Muscle of leg (tissue), 11 donors: ENCODE measurements around the gene FADS2. TPM values are rescaled to one million over a fixed set of nuclear protein-coding genes. Genes with fewer than 3 reads are reported as not detected.
A peak's percentile ranks its signal among the peaks of the same experiment; 100 is the strongest.

Experiments
- DNase-seq: peaks from one replicate; pipeline ENCODE4 v3.0.0; 2013
- H3K27ac ChIP-seq: one replicate; pipeline ENCODE4 v1.5.1; 2013; ENCODE audit warnings: mild to moderate bottlenecking, low read length, control low read depth
- H3K27me3 ChIP-seq: one replicate; pipeline ENCODE4 v1.6.1; 2013; ENCODE audit warnings: low read length; ENCODE audit not compliant: control insufficient read depth, insufficient read depth
- H3K36me3 ChIP-seq: one replicate; pipeline ENCODE4 v1.6.1; 2013; ENCODE audit warnings: low read length; ENCODE audit not compliant: control insufficient read depth, insufficient read depth
- H3K4me1 ChIP-seq: one replicate; pipeline ENCODE4 v1.6.1; 2013; ENCODE audit warnings: low read length; ENCODE audit not compliant: control insufficient read depth, insufficient read depth
- H3K4me3 ChIP-seq: one replicate; pipeline ENCODE4 v1.5.1; 2013; ENCODE audit warnings: low read length, control low read depth
- H3K9me3 ChIP-seq: replicated peaks from 2 replicates; pipeline ENCODE4 v1.6.1; 2013; ENCODE audit warnings: low read depth, low read length; ENCODE audit not compliant: control insufficient read depth
- WGBS: methylation state at CpG from one replicate; pipeline ENCODE4 v1.1.5; 2013; ENCODE audit warnings: missing lambda C conversion rate; ENCODE audit not compliant: insufficient coverage; 5-methylcytosine and 5-hydroxymethylcytosine counted together
- polyA plus RNA-seq, 8 donors: library from polyadenylated mRNA; unstranded; fragments of 120-200 nt; gene quantifications; one replicate each; pipeline versions ENCODE4 v1.2.1 to v1.2.3, GENCODE V29; 2013; ENCODE audit warnings: inconsistent platforms in 1 of 8, low replicate concordance in 1 of 8; ENCODE audit not compliant: insufficient read length in 8 of 8, insufficient read depth in 1 of 8
- total RNA-seq: library from RNA; stranded (reverse); fragments of 120-200 nt; gene quantifications from one replicate; pipeline ENCODE4 v1.2.4, GENCODE V29; 2013

FADS2 gene
- total and polyA plus RNA-seq, 9 donors, result 46.1 to 130 (median 91.4) TPM

DNA sequence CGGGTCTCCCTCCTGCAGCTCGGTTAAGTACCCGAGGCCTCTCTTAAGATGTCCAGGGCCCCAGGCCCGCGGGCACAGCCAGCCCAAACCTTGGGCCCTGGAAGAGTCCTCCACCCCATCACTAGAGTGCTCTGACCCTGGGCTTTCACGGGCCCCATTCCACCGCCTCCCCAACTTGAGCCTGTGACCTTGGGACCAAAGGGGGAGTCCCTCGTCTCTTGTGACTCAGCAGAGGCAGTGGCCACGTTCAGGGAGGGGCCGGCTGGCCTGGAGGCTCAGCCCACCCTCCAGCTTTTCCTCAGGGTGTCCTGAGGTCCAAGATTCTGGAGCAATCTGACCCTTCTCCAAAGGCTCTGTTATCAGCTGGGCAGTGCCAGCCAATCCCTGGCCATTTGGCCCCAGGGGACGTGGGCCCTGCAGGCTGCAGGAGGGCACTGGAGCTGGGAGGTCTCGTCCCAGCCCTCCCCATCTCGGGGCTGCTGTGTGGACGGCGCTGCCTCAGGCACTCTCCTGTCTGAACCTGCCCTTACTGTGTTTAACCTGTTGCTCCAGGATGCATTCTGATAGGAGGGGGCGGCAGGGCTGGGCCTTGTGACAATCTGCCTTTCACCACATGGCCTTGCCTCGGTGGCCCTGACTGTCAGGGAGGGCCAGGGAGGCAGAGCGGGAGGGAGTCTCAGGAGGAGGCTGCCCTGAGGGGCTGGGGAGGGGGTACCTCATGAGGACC is 38.3 kb downstream of the FADS2 start:
- no peak overlapping the region for H3K27ac ChIP-seq
- H3K27me3 ChIP-seq, result no peaks in the 10 kb centered on the region
- 81% methylated on average over 18 of the region's 18 CpGs for WGBS
- H3K4me1 ChIP-seq, result peaks cover 12% of the 10 kb centered on the region
- DNase-seq, result no peak
- H3K9me3 ChIP-seq, result no peaks in the 10 kb centered on the region
- peaks cover 41% of the 10 kb centered on the region for H3K36me3 ChIP-seq
- no peak overlapping the region for H3K4me3 ChIP-seq

- 92% methylated on average over 2 of the region's 6 CpGs for WGBS
- no peaks in the 10 kb centered on the region for H3K27me3 ChIP-seq
- H3K4me3 ChIP-seq, result no peak overlapping the region
- no peak overlapping the region for H3K27ac ChIP-seq
- H3K36me3 ChIP-seq, result peaks cover 35% of the 10 kb centered on the region
- no peaks in the 10 kb centered on the region for H3K9me3 ChIP-seq
- H3K4me1 ChIP-seq, result peaks cover 17% of the 10 kb centered on the region
- DNase-seq, result no peak
These were observed 38.9 kb downstream of the FADS2 start for GRCh38 chr11:61866958-61867343.

DNA sequence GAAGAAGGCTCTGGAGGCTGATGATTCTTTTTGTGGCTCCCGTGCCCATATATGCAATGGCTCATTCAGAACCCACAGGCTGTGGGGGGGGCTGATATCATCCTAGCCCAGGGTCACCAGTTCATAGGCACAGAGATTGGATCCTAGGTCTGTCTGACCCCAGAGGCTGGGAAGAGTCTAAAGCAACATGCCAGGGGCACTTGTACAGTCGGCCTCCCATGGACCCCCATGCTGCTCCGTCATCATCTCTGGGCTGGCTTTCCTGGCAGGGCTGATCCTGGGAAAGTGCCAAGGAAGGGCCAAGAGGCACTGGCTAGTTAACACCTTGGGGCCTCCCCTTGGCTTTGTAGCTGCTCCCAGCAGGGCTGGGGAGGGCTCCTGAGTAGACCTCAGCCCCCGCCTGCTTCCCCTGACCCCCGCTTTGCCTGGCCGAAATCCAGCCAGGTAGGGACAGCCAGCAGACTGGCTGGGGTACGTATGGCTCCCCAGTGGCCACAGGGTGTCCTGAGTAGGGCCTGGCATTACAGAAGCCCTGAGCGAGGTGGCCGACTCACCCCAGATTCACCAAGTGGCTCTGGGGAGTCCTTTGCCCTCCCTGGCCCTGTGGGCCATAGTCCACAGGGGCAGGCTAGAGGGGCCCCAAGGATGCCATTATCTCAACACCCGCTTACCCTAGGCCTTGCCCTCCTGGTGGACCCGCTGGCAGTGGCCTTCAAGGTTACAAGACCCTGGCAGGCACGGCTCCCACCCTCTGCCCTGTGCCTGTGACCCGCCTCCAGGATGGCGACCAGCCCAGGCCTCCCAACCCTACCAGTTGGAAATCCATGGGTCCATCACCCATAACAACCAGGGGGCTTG is 40.7 kb downstream of the FADS2 start:
- Histone ChIP-seq H3K4me3 (no peak overlapping the region), H3K27me3 (no peaks in the 10 kb centered on the region), H3K27ac (no peak overlapping the region), H3K9me3 (no peaks in the 10 kb centered on the region), H3K4me1 (peaks cover 23% of the 10 kb centered on the region), H3K36me3 (peaks cover 19% of the 10 kb centered on the region)
- WGBS, result 77% methylated on average over 10 of the region's 14 CpGs
- no peak for DNase-seq

DNA sequence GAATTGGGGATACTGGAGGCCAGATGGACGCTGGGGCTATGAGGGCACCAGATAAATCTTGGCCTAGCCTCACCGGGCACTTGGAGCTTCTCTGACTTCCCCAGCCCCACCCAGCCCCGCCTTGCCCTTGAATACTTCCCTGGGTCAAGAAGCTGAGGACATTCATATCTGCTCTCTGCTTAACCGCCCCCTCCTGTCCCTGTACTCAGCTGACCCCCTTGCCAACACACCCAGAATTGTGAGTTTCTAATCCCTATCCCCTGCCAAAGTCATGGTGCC is 41.3 kb downstream of the FADS2 start:
- no peaks in the 10 kb centered on the region for H3K9me3 ChIP-seq
- 69% methylated on average over 3 of the region's 4 CpGs for WGBS
- no peaks in the 10 kb centered on the region for H3K27me3 ChIP-seq
- H3K27ac ChIP-seq, result no peak overlapping the region
- no peak overlapping the region for H3K4me3 ChIP-seq
- DNase-seq, result no peak
- H3K36me3 ChIP-seq, result peaks cover 15% of the 10 kb centered on the region
- peaks cover 29% of the 10 kb centered on the region for H3K4me1 ChIP-seq

- Histone ChIP-seq H3K27me3 (no peaks in the 10 kb centered on the region), H3K4me3 (no peak overlapping the region), H3K36me3 (peaks cover 13% of the 10 kb centered on the region), H3K9me3 (no peaks in the 10 kb centered on the region), H3K4me1 (peaks cover 34% of the 10 kb centered on the region), H3K27ac (no peak overlapping the region)
- 66% methylated on average over 17 of the region's 21 CpGs for WGBS
- no peak for DNase-seq
These were observed 41.8 kb downstream of the FADS2 start for GRCh38 chr11:61869708-61870451.

DNA sequence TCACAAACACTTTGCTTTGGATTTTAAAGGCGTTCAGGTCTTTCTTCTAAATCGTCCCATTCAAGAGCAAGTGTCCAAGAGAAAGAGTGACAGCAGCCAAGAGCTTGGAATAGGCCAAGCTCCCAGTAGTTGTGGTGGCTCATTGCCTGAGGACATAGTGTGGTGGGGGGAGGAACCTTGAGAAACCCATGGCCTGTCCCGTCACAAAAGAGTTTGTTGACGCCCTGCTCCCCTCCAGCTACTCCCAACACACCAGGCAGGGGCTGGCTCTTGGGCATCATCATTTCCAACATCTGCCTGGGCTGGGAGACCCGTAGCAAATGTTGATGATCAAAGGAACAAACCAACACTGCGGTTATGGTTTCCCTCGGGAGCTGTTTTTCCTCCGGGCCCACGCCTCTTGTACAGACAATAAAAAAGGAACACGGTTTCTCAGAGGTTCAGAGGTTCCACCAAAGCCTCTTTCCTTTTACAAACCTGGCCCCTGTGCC is 42.5 kb downstream of the FADS2 start:
- no peaks in the 10 kb centered on the region for H3K27me3 ChIP-seq
- no peak overlapping the region for H3K4me3 ChIP-seq
- H3K27ac ChIP-seq, result peak overlapping the region; percentile 43
- H3K4me1 ChIP-seq, result peaks cover 39% of the 10 kb centered on the region
- 0% methylated on average over 2 of the region's 10 CpGs for WGBS
- peak; percentile 71 for DNase-seq
- peaks cover 8% of the 10 kb centered on the region for H3K36me3 ChIP-seq
- H3K9me3 ChIP-seq, result no peaks in the 10 kb centered on the region

GRCh38 chr11:61871158-61871597 is 43.1 kb downstream of the FADS2 start:
- Histone ChIP-seq H3K27ac (peak overlapping the region; percentile 43), H3K4me1 (peaks cover 42% of the 10 kb centered on the region), H3K9me3 (no peaks in the 10 kb centered on the region), H3K27me3 (no peaks in the 10 kb centered on the region), H3K4me3 (no peak overlapping the region), H3K36me3 (peaks cover 9% of the 10 kb centered on the region)
- WGBS, result 1% methylated on average over 18 of the region's 24 CpGs
- DNase-seq, result peak; percentile 83

DNA sequence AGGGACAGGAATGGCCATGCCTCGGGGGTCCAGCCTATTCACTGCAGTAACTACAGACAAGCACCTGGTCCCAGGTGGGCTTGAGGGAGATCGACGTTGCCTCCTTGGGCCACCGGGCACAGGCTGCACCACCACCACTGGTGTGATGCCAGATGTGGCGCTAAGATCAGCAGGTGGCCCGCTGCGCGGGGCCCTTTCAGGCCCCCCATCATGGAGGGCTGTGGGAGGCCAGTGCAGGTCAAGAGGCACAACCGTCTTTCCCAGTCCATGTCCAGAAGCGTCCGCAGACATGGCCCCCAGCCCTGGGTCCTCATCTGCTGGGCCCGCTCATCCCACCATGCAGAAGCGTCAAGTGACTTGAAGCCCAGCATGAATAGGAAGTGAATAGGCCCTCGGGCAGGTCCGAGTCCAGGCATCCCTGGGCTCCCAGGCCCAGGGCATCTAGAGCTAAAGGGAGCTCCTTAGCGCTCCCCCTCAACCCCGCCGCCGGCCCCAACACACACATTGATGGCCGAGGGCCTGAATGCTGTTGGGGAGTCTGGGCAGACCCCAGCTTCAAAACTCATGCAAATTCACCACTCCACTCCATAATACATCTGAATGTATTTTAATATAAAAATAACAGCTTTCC is 45.0 kb downstream of the FADS2 start:
- Histone ChIP-seq H3K36me3 (peaks cover 19% of the 10 kb centered on the region), H3K4me3 (no peak overlapping the region), H3K27ac (no peak overlapping the region), H3K27me3 (no peaks in the 10 kb centered on the region), H3K9me3 (no peaks in the 10 kb centered on the region), H3K4me1 (peaks cover 42% of the 10 kb centered on the region)
- 82% methylated on average over 12 of the region's 20 CpGs for WGBS
- DNase-seq, result no peak

- DNase-seq, result no peak
- peak overlapping the region; percentile 55 for H3K27ac ChIP-seq
- H3K4me1 ChIP-seq, result peaks cover 42% of the 10 kb centered on the region
- no peaks in the 10 kb centered on the region for H3K9me3 ChIP-seq
- no peak overlapping the region for H3K4me3 ChIP-seq
- 67% methylated on average over 7 of the region's 16 CpGs for WGBS
- no peaks in the 10 kb centered on the region for H3K27me3 ChIP-seq
- peaks cover 26% of the 10 kb centered on the region for H3K36me3 ChIP-seq
These were observed 45.7 kb downstream of the FADS2 start for GRCh38 chr11:61873588-61874376.
